Renal pelvis (tissue), 4 donors: ENCODE measurements around the gene NOC3L. TPM values are rescaled to one million over a fixed set of nuclear protein-coding genes. Genes with fewer than 3 reads are reported as not detected.

Source experiments
- DNase-seq: peaks from one replicate; pipeline ENCODE4 v3.0.0-alpha.2; 2013
- polyA plus RNA-seq, 3 donors: library from polyadenylated mRNA; unstranded; fragments of 120-200 nt; gene quantifications; one replicate each; pipeline ENCODE4 v1.2.1, GENCODE V29; 2013; ENCODE audit not compliant: insufficient read length in 3 of 3

Gene NOC3L
- polyA plus RNA-seq, 3 donors = 19.2 to 25.8 (median 24.0) TPM

- no peak for DNase-seq
Observed at GRCh38 chr10:94310369-94310768, 52.4 kb downstream of the NOC3L start.

DNA sequence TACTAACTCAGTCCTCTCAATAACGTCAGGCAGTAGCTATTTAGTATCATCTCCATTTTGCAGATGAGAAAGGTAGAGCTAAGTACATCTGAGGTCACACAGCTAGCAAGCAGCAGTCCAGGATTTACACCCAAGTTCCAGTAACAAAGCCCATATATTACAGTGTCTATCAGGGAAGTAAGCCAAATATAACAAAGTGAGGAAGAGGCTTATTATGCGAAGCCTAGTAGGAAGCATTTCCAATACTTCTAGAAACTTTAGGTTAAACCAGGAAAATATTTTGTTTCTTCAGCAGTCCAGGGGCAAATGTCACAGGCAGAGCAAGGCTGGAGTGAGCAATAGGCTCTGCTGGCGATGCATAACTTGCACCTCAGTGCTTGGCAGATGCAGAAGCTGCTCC is 53.9 kb downstream of the NOC3L start:
- DNase-seq = peak; percentile 34

- no peak for DNase-seq
Observed at GRCh38 chr10:94307046-94307615, 55.6 kb downstream of the NOC3L start.

DNA sequence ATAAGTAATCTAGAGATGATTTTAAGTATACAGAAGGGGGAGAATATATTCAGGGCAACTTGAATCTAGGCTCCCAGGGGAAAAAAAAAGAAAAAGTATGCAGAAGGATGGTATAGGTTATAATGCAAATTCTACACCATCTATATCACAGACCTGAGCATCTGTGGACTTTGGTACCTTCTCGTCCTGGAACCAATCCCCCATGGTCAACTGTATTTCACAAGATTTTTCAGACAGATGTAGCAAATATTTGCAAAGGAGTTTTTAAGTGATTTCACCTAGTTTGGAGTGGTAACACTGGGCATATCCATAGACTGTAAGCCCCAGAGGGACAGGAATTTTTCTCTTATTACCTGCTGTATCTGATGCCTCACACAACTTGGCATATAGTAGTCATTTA is 58.8 kb downstream of the NOC3L start:
- DNase-seq = no peak

DNA sequence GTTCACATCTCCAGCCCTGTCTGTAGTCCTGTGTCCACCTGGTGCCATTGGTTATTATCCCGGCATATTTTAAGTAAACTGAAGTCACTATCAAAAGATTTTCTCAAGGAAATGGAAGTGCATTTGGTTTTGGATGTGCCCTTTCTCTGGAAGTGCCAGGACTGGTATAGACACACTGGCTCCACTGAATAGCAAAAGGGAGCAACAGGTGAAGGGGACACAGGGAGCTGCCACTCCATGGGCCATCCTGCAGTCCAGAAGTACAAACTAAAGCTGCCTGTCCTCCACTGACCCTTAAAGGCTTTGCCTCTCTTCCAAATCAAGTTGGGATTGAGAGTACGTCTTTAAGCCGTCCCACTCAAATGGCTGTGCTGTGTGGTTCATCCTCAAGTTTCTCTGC is 62.7 kb downstream of the NOC3L start:
- DNase-seq = no peak

DNA sequence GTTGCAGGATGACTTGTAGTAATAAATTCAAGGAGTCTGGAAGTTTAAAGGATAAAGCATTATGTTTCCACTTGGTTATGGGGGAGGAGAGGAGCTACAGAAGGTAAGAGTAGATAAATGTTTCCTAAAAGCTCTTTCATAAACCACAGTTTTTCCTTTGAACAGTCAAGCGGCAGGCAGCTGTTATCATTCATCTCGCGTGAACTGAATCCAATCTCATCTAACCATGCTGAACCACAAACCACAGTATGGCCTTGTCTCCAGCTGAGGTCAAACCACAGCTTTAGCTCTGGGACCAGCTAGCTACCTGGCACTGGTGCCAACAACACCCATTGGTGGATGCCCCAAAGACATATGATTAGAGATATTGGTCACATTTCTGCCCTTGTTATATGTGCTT is 63.3 kb downstream of the NOC3L start:
- DNase-seq = no peak

GRCh38 chr10:94294168-94294567 is 68.6 kb downstream of the NOC3L start:
- DNase-seq = no peak

GRCh38 chr10:94293354-94293753 is 69.4 kb downstream of the NOC3L start:
- DNase-seq = peak; percentile 68

- no peak for DNase-seq
Observed at GRCh38 chr10:94292434-94293090, 70.2 kb downstream of the NOC3L start.

- DNase-seq = no peak
Observed at GRCh38 chr10:94288361-94289101, 74.2 kb downstream of the NOC3L start.

GRCh38 chr10:94287336-94287735 is 75.4 kb downstream of the NOC3L start:
- no peak for DNase-seq

GRCh38 chr10:94286901-94287300 is 75.8 kb downstream of the NOC3L start:
- no peak for DNase-seq

- no peak for DNase-seq
Observed at GRCh38 chr10:94285271-94285670, 77.5 kb downstream of the NOC3L start.

Other genes with a start within 250 kb of the NOC3L start
- 10 to 100 TPM; 16.0 to 18.9 (median 18.6) TPM for gene TBC1D12, start 39.6 kb upstream of the NOC3L start, polyA plus RNA-seq
- 10 to 100 TPM; 24.9 to 44.2 (median 40.4) TPM for gene HELLS, start 182.8 kb upstream of the NOC3L start, polyA plus RNA-seq